HepG2 (cell line): ENCODE results near the gene ST6GALNAC2. TPM values are rescaled to one million over a fixed set of nuclear protein-coding genes. Genes with fewer than 3 reads are reported as not detected.
A peak's percentile ranks its signal among the peaks of the same experiment; 100 is the strongest.

Source experiments
- AGO1 ChIP-seq: fragments of 200-400 bp; formaldehyde crosslinking; IDR thresholded peaks from 2 replicates; pipeline ENCODE4 v1.6.1; 2017; ENCODE audit warnings: mild to moderate bottlenecking, low read depth, low read length, moderate library complexity; ENCODE audit not compliant: poor library complexity, severe bottlenecking
- ARNT2 ChIP-seq: sonication (generic); formaldehyde crosslinking; IDR thresholded peaks from 2 replicates; pipeline ENCODE4 v1.8.0; 2022; ENCODE audit warnings: mild to moderate bottlenecking, low read depth, missing genetic modification reagents, moderate library complexity
- CREM ChIP-seq, 2 experiments: sonication (generic) in 1 of 2; formaldehyde crosslinking in 1 of 2; IDR thresholded peaks; 2 replicates each; pipeline versions ENCODE4 v1.4.0 to v1.6.1; 2016 to 2020; ENCODE audit warnings: antibody characterized with exemption in 1 of 2, mild to moderate bottlenecking in 1 of 2, missing genetic modification reagents in 1 of 2
- EZH2 ChIP-seq: conservative IDR thresholded peaks from 2 replicates; pipeline ENCODE4 v1.6.1; 2012; ENCODE audit warnings: mild to moderate bottlenecking, low read depth, low read length, moderate library complexity
- HDAC1 ChIP-seq: sonication (generic); formaldehyde crosslinking; IDR thresholded peaks from 2 replicates; pipeline ENCODE4 v1.5.1; 2020; ENCODE audit warnings: mild to moderate bottlenecking, missing genetic modification reagents
- HDAC6 ChIP-seq: fragments of 200-600 bp; sonication (generic); IDR thresholded peaks from 2 replicates; pipeline ENCODE4 v1.7.0; 2017; ENCODE audit warnings: mild to moderate bottlenecking, antibody characterized with exemption, low read length, low read depth
- KLF9 ChIP-seq: IDR thresholded peaks from 2 replicates; pipeline ENCODE4 v1.6.1; 2016; ENCODE audit warnings: low read depth
- MAFK ChIP-seq, 2 experiments: IDR thresholded peaks in 1 of 2; conservative IDR thresholded peaks in 1 of 2; 2 replicates each; pipeline ENCODE4 v1.6.1; 2011; ENCODE audit warnings: improper control_type of control experiment in 2 of 2, low read length in 2 of 2
- SMARCC2 ChIP-seq: fragments of 450-650 bp; IDR thresholded peaks from 2 replicates; pipeline ENCODE4 v1.6.1; 2017; ENCODE audit warnings: antibody characterized with exemption, mild to moderate bottlenecking
- TFDP2 ChIP-seq: sonication (generic); formaldehyde crosslinking; IDR thresholded peaks from 2 replicates; pipeline ENCODE4 v1.4.0; 2020; ENCODE audit warnings: missing genetic modification reagents
- THAP11 ChIP-seq: IDR thresholded peaks from 2 replicates; pipeline ENCODE4 v1.6.1; 2016; ENCODE audit warnings: missing biosample characterization, missing genetic modification reagents
- ZFP36L1 ChIP-seq: sonication (generic); formaldehyde crosslinking; IDR thresholded peaks from 2 replicates; pipeline ENCODE4 v1.8.0; 2022; ENCODE audit warnings: mild to moderate bottlenecking, missing genetic modification reagents, moderate library complexity
- ZFP36L2 ChIP-seq: sonication (generic); formaldehyde crosslinking; IDR thresholded peaks from 2 replicates; pipeline ENCODE4 v1.4.0; 2020; ENCODE audit warnings: missing genetic modification reagents
- ZFP37 ChIP-seq: sonication (generic); formaldehyde crosslinking; IDR thresholded peaks from 2 replicates; pipeline ENCODE4 v1.4.0; 2020; ENCODE audit warnings: missing genetic modification reagents, borderline replicate concordance
- ZNF143 ChIP-seq: sonication (generic); formaldehyde crosslinking; IDR thresholded peaks from 2 replicates; pipeline ENCODE4 v1.4.0; 2020; ENCODE audit warnings: missing genetic modification reagents
- ZNF549 ChIP-seq: sonication (generic); formaldehyde crosslinking; IDR thresholded peaks from 2 replicates; pipeline ENCODE4 v1.5.0; 2020; ENCODE audit warnings: missing genetic modification reagents
- ZNF709 ChIP-seq: sonication (generic); formaldehyde crosslinking; IDR thresholded peaks from 2 replicates; pipeline ENCODE4 v1.5.0; 2020; ENCODE audit warnings: mild to moderate bottlenecking, missing genetic modification reagents
- ZNF800 ChIP-seq: sonication (generic); formaldehyde crosslinking; IDR thresholded peaks from 2 replicates; pipeline ENCODE4 v1.4.0; 2020; ENCODE audit warnings: missing genetic modification reagents
- ZNF841 ChIP-seq: sonication (generic); formaldehyde crosslinking; IDR thresholded peaks from 2 replicates; pipeline ENCODE4 v1.8.1; 2023; ENCODE audit warnings: missing genetic modification reagents, borderline replicate concordance
- ZSCAN29 ChIP-seq: sonication (generic); formaldehyde crosslinking; conservative IDR thresholded peaks from 2 replicates; pipeline ENCODE4 v1.4.0; 2020; ENCODE audit warnings: mild to moderate bottlenecking, missing genetic modification reagents
- polyA plus RNA-seq, 8 experiments: library from polyadenylated mRNA; depleted of rRNA in 3 of 8; stranded (reverse) in 7 of 8; unstranded in 1 of 8; fragments of >200 nt; fragmentation: Illumina TruSeq in 4 of 8; extraction: Trizol in 4 of 8; gene quantifications; 2 replicates each; pipeline versions ENCODE4 v1.2.1 to v1.2.3, GENCODE V29; 2011 to 2016; ENCODE audit warnings: low read depth in 4 of 8, missing spikeins in 1 of 8, mixed read lengths in 1 of 8; ENCODE audit not compliant: insufficient read depth in 1 of 8
- total RNA-seq, 5 experiments: library from RNA; depleted of rRNA; stranded (reverse); fragments of >200 nt; fragmentation: Illumina TruSeq; extraction: Trizol; gene quantifications; 2 replicates each; pipeline ENCODE4 v1.2.3, GENCODE V29; 2016; ENCODE audit warnings: low read depth in 1 of 5
- TF ChIP-seq, protein P1 (sequence below): sonication (generic); formaldehyde crosslinking; IDR thresholded peaks from 2 replicates; pipeline ENCODE4 v1.4.0; 2020; ENCODE audit warnings: mild to moderate bottlenecking, missing genetic modification reagents
- TF ChIP-seq, protein P2 (sequence below): fragments of 450-650 bp; IDR thresholded peaks from 2 replicates; pipeline ENCODE4 v1.6.1; 2016

Gene ST6GALNAC2
- total and polyA plus RNA-seq, 2 of the 13 experiments (the other 11 are each of a cell fraction or from before 2014, with no cell fraction given): 0.12 to 0.49 TPM

GRCh38 chr17:76558198-76559095, 27.2 kb downstream of the ST6GALNAC2 start (continued):
- TF ChIP-seq KLF9 (CRISPR knock-in tag) (0 out of 2 replicates have a peak, but pooled peaks have one; percentile 4), ZFP36L1 (CRISPR knock-in tag) (peak; percentile 38; the same call in 1 of the 2 replicates), ZNF143 (CRISPR knock-in tag) (no peak), ZNF800 (CRISPR knock-in tag) (0 out of 2 replicates have a peak, but pooled peaks have one; percentile 35), ZNF841 (no peak), HDAC1 (CRISPR knock-in tag) (peak; percentile 44), ARNT2 (CRISPR knock-in tag) (no peak; the same call in 1 of the 2 replicates), EZH2 (no peak), THAP11 (peak; percentile 53; the same call in 1 of the 2 replicates), ZFP37 (CRISPR knock-in tag) (0 out of 2 replicates have a peak, but pooled peaks have one; percentile 52), HDAC6 (no peak), SMARCC2 (no peak), ZNF549 (CRISPR knock-in tag) (0 out of 2 replicates have a peak, but pooled peaks have one; percentile 32), TFDP2 (CRISPR knock-in tag) (no peak), AGO1 (no peak), ZFP36L2 (CRISPR knock-in tag) (no peak), CREM (IDR thresholded peaks at IDR 0.05) (no peak), CREM (CRISPR knock-in tag; IDR thresholded peaks at IDR 0.05) (no peak), ZSCAN29 (CRISPR knock-in tag) (no peak), ZNF709 (CRISPR knock-in tag) (no peak), MAFK (conservative IDR thresholded peaks at IDR 0.05 in 1 of 2, IDR thresholded peaks at IDR 0.05 in 1 of 2; ENCODE audit: low read length in 2 of 2) (no peak)
- TF ChIP-seq, protein P1, sequence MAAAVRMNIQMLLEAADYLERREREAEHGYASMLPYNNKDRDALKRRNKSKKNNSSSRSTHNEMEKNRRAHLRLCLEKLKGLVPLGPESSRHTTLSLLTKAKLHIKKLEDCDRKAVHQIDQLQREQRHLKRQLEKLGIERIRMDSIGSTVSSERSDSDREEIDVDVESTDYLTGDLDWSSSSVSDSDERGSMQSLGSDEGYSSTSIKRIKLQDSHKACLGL (CRISPR knock-in tag): no peak
- TF ChIP-seq, protein P2, sequence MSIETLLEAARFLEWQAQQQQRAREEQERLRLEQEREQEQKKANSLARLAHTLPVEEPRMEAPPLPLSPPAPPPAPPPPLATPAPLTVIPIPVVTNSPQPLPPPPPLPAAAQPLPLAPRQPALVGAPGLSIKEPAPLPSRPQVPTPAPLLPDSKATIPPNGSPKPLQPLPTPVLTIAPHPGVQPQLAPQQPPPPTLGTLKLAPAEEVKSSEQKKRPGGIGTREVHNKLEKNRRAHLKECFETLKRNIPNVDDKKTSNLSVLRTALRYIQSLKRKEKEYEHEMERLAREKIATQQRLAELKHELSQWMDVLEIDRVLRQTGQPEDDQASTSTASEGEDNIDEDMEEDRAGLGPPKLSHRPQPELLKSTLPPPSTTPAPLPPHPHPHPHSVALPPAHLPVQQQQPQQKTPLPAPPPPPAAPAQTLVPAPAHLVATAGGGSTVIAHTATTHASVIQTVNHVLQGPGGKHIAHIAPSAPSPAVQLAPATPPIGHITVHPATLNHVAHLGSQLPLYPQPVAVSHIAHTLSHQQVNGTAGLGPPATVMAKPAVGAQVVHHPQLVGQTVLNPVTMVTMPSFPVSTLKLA: no peak
